ENCODE results near the gene LPP.

GRCh38 chr3:188931531-188931930 is 777.6 kb downstream of the LPP start:
- TF ChIP-seq POLR2A (IDR thresholded peaks at IDR 0.05; ENCODE audit: low read depth, low read length) (no peak), POLR2AphosphoS5 (IDR thresholded peaks at IDR 0.05; ENCODE audit: low read depth, low read length) (no peak), TAF1 (IDR thresholded peaks at IDR 0.05; ENCODE audit: borderline replicate concordance, low read depth, low read length) (no peak)
